Measurements from ENCODE around the gene SPNS2. TPM values are rescaled to one million over a fixed set of nuclear protein-coding genes. Genes with fewer than 3 reads are reported as not detected.

SPNS2 gene
- 10 to 100 TPM; 19.2 to 58.0 TPM for total RNA-seq

GRCh38 chr17:4498461-4499397 lies at the start of gene SPNS2:
Gene SPNS2 (plus strand): TSS chr17:4498881. CDS start chr17:4499048, 167 bp downstream.
- WGBS, 2 donors, result 1% methylated on average over 65 of the region's 117 CpGs; no CpG with 5 or more reads in 1 of the 2 donors
- DNase-seq (peak; percentile 67 to 84 (median 72)), ATAC-seq (peak; percentile 77)
- Histone ChIP-seq H3K27ac (peak within 1 kb of the TSS; percentile 74 to 88 (median 80)), H3K4me3 (peak within 1 kb of the TSS in 1 of 2 donors; percentile 32), H3K36me3 (replicated peaks in 1 of 2; ENCODE audit: insufficient read depth in 1 of 2, low read depth in 2 of 2) (no peaks in the 10 kb centered on the region), H3K27me3 (no peaks in the 10 kb centered on the region), H3K4me1 (peaks cover 64% of the 10 kb centered on the region), H3K9me3 (no peaks in the 10 kb centered on the region)
- TF ChIP-seq POLR2A (IDR thresholded peaks at IDR 0.05), result peak in 2 of 3 donors; percentile 55 to 61
- TF ChIP-seq CTCF (IDR thresholded peaks at IDR 0.05), result no peak
- intact Hi-C loops (cut with DNase I), result no loop called here

- H3K4me3 ChIP-seq, result no peak overlapping the region
- peaks cover 15% of the 10 kb centered on the region for H3K4me1 ChIP-seq
- DNase-seq, result no peak
- TF ChIP-seq CTCF (IDR thresholded peaks at IDR 0.05) (no peak), POLR2A (IDR thresholded peaks at IDR 0.05) (no peak)
- H3K27me3 ChIP-seq, result no peaks in the 10 kb centered on the region
- intact Hi-C loops (cut with DNase I), result no loop called here
- H3K9me3 ChIP-seq, result no peaks in the 10 kb centered on the region
- ATAC-seq, result no peak
- no peaks in the 10 kb centered on the region for H3K36me3 ChIP-seq (replicated peaks in 1 of 2; ENCODE audit: insufficient read depth in 1 of 2, low read depth in 2 of 2)
- 66 to 73% methylated on average over 8 to 11 of the region's 11 CpGs for WGBS, 2 donors
- no peak overlapping the region for H3K27ac ChIP-seq
Measured at GRCh38 chr17:4449736-4450135, 48.9 kb upstream of the SPNS2 start.

GRCh38 chr17:4450710-4451316 lies 47.9 kb upstream of the SPNS2 start:
- Histone ChIP-seq H3K9me3 (no peaks in the 10 kb centered on the region), H3K36me3 (replicated peaks in 1 of 2; ENCODE audit: insufficient read depth in 1 of 2, low read depth in 2 of 2) (no peaks in the 10 kb centered on the region), H3K27ac (no peak overlapping the region), H3K27me3 (no peaks in the 10 kb centered on the region), H3K4me3 (no peak overlapping the region), H3K4me1 (peaks cover 9% of the 10 kb centered on the region)
- no peak for ATAC-seq
- intact Hi-C loops (cut with DNase I), result no loop called here
- TF ChIP-seq POLR2A (IDR thresholded peaks at IDR 0.05), result no peak
- TF ChIP-seq CTCF (IDR thresholded peaks at IDR 0.05), result no peak
- no peak for DNase-seq
- 87% methylated on average over 13 to 14 of the region's 14 CpGs for WGBS, 2 donors

- ATAC-seq, result no peak
- TF ChIP-seq CTCF (IDR thresholded peaks at IDR 0.05), result no peak
- TF ChIP-seq POLR2A (IDR thresholded peaks at IDR 0.05), result no peak
- no peak overlapping the region for H3K27ac ChIP-seq
- WGBS, 2 donors, result 75 to 80% methylated on average over 8 to 9 of the region's 9 CpGs
- H3K27me3 ChIP-seq, result no peaks in the 10 kb centered on the region
- no peaks in the 10 kb centered on the region for H3K36me3 ChIP-seq (replicated peaks in 1 of 2; ENCODE audit: insufficient read depth in 1 of 2, low read depth in 2 of 2)
- H3K9me3 ChIP-seq, result no peaks in the 10 kb centered on the region
- H3K4me1 ChIP-seq, result no peaks in the 10 kb centered on the region
- no peak for DNase-seq
- H3K4me3 ChIP-seq, result no peak overlapping the region
- intact Hi-C loops (cut with DNase I), result no loop called here
Measured at GRCh38 chr17:4453812-4454591, 44.7 kb upstream of the SPNS2 start.

Data from body of pancreas (tissue), 4 donors.